NB4 (cell line): ENCODE results near the gene RPL13.

Experiments
- MYC ChIP-seq: IDR thresholded peaks from 2 replicates; pipeline ENCODE4 v1.6.1; 2011; ENCODE audit warnings: low read depth, low read length
- POLR2A ChIP-seq: IDR thresholded peaks from 2 replicates; pipeline ENCODE4 v1.6.1; 2011; ENCODE audit warnings: mild to moderate bottlenecking; ENCODE audit not compliant: insufficient read length; ENCODE audit errors: extremely low read depth
- TF ChIP-seq, protein P1 (sequence below): IDR thresholded peaks from one replicate; pipeline ENCODE4 v1.5.1; 2012; ENCODE audit warnings: low read depth, low read length

DNA sequence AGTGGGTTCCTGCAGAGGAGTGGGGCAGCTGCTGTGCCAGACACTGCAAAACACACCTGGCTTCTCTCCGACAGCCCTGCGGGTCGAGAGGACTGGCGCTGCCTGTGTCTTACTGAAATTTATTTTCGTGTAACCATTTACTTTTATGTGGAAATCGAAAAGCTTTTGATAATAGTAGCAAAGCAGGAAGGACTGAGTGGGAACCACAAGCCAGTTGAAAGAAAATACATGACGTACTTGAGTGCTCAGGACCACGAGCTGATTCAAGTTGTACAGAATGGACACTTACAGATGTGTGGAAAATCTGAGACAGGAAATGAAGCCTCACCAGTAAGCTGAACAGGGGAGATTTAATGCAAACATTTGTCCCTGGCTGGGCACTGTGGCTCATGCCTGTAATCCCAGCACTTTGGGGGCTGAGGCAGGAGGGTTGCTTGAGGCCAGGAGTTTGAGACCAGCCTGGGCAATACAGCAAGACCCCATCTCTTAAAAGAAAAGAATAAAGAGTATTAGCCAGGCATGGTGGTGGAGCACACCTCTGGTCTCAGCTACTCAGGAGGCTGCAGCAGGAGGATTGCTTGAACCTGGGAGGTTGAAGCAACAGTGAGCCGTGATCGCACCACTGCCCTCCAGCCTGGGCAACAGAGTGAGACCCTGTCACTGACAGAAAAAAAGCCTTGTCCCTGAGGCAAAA is 11.3 kb upstream of the RPL13 start:
- TF ChIP-seq, protein P1, sequence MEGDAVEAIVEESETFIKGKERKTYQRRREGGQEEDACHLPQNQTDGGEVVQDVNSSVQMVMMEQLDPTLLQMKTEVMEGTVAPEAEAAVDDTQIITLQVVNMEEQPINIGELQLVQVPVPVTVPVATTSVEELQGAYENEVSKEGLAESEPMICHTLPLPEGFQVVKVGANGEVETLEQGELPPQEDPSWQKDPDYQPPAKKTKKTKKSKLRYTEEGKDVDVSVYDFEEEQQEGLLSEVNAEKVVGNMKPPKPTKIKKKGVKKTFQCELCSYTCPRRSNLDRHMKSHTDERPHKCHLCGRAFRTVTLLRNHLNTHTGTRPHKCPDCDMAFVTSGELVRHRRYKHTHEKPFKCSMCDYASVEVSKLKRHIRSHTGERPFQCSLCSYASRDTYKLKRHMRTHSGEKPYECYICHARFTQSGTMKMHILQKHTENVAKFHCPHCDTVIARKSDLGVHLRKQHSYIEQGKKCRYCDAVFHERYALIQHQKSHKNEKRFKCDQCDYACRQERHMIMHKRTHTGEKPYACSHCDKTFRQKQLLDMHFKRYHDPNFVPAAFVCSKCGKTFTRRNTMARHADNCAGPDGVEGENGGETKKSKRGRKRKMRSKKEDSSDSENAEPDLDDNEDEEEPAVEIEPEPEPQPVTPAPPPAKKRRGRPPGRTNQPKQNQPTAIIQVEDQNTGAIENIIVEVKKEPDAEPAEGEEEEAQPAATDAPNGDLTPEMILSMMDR = no peak
- TF ChIP-seq POLR2A (no peak), MYC (no peak)
